ENCODE measurements around the gene LRCH1. TPM values are rescaled to one million over a fixed set of nuclear protein-coding genes. Genes with fewer than 3 reads are reported as not detected.

LRCH1 gene
- 5.8 and 6.3 TPM in 2 replicates for total RNA-seq (2014; rRNA removed; shearing (Covaris generic))

DNA sequence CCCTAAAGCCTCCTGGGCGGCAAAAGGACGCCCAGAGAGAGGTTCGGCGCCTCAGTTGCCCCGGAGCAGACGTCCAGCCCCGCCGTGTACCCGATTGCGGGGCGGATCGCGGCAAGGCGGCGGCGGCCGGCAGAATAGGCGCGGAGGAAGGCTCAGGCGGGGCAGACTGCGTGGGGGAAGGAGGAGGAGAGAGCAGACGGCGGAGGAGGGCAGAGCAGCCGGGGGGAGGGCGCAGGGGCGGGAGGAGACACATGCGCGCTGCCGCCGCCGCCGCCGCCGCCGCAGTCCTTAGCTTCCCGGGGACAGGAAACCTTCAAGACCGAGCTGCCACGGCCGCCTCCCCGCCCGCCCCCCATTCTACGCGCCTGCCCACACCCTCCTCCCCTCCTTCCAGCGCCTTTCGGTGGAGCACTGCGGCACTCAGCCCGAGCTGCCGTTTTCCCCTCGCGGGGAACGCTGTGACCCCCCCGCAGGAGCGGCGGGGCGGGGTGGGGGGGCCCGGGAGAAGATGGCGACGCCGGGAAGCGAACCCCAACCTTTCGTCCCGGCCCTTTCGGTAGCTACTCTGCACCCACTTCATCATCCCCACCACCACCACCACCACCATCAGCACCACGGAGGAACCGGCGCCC is at the start of gene LRCH1:
LRCH1 (plus strand) TSS at position 282 of the 632 bp plus-strand sequence; CDS start at position 509, 227 bp downstream.

GRCh38 chr13:46796515-46797474 is 243.8 kb downstream of the LRCH1 start, which contains the start of gene ESD:
Gene ESD, minus strand, starts transcription at chr13:46797161. Its CDS starts 5,748 bp downstream, at chr13:46791413.

Small RNA genes within 50 kb of the gene (small RNA-seq; reads per million reads assigned to genes)
- gene AL359880.1 = not detected

Other genes starting within 250 kb of the LRCH1 start
- gene RUBCNL, start 165.9 kb upstream of the LRCH1 start, total RNA-seq (2014; rRNA removed; shearing (Covaris generic)) = 0.34 and 0.64 TPM in 2 replicates
- gene ESD, start 244.0 kb downstream of the LRCH1 start, total RNA-seq (2014; rRNA removed; shearing (Covaris generic)) = 64.7 and 68.1 TPM in 2 replicates